T-helper 1 cell (primary cell): Measurements from ENCODE around the gene ENAH.
"Not testable (repeated sequence)": the region's sequence is repeated elsewhere in the genome, so short reads cannot be mapped to it uniquely, and the experiment has no call there.

ENCODE experiments used
- DNase-seq, 5 donors: peaks; one replicate each; pipeline ENCODE4 v3.0.0-alpha.2; 2012 to 2020

The ENAH gene

DNA sequence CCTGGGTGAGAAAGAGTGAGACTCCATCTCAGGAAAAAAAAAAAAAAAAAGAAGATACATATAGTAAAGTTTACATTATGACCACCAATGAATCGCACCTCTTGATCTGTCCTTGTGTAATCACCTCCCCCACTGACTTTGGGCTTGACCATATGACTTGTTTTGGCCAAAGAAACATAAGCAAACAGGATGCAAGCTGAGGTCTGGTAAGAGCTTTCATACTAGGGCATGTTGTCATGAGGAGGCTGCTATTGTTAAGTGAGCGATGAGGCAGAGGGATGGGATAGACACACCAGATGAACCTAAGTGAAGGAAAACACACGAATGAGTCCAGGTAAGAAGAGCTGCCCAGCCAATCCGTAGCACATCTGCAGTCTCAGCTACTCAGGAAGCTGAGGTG is 10.7 kb downstream of the ENAH start:
- no peak for DNase-seq

GRCh38 chr1:225638853-225639252 is 14.1 kb downstream of the ENAH start:
- no peak for DNase-seq

GRCh38 chr1:225637651-225638199 is 15.2 kb downstream of the ENAH start:
- no peak for DNase-seq

- not testable (repeated sequence) for DNase-seq
These were observed 15.9 kb downstream of the ENAH start for GRCh38 chr1:225636992-225637391.

GRCh38 chr1:225635649-225636048 is 17.3 kb downstream of the ENAH start:
- DNase-seq = no peak

- not testable (repeated sequence) for DNase-seq
These were observed 20.1 kb downstream of the ENAH start for GRCh38 chr1:225632836-225633235.

GRCh38 chr1:225631021-225631663 is 21.8 kb downstream of the ENAH start:
- no peak for DNase-seq

DNA sequence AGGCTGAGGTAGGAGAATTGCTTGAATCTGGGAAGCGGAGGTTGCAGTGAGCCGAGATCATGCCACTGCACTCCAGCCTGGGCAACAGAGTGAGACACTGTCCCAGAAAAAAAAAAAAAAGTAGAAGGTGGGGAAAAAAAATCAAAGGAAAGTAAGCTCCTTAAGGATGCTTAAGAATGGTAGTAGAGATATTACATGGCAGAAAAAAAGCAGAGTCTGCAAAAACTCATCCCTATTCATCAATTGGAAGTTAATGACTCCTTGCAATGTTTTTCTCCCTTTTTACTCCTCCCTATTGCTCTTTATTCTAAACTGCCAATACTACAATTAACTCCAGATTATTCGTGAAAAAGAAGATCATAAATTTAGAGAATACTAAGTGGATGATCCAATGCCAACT is 23.4 kb downstream of the ENAH start:
- no peak for DNase-seq

- DNase-seq = not testable (repeated sequence)
These were observed 24.1 kb downstream of the ENAH start for GRCh38 chr1:225628794-225629193.

GRCh38 chr1:225627304-225627947 is 25.5 kb downstream of the ENAH start:
- DNase-seq = no peak

- no peak for DNase-seq
These were observed 26.2 kb downstream of the ENAH start for GRCh38 chr1:225626698-225627097.

DNA sequence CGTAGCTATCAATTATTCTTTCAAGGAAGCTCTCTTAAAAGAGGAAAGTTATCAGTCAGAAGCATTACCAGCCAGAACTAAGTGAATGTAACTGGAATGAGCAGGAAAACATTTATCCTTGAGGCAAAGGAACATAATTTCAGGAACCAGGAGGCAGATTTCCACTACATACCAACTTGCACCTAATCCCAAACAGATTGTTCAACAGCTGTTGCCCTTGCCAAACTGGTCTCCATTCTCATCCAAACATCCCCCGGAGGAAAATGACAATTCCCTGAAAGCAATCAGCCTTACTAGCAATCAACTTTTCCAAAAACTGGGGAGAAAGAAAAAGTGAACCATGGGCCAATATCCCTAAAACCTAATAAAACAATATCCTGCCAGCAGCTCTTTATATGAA is 35.0 kb downstream of the ENAH start:
- DNase-seq = no peak

GRCh38 chr1:225617479-225617878 is 35.4 kb downstream of the ENAH start:
- DNase-seq = no peak

DNA sequence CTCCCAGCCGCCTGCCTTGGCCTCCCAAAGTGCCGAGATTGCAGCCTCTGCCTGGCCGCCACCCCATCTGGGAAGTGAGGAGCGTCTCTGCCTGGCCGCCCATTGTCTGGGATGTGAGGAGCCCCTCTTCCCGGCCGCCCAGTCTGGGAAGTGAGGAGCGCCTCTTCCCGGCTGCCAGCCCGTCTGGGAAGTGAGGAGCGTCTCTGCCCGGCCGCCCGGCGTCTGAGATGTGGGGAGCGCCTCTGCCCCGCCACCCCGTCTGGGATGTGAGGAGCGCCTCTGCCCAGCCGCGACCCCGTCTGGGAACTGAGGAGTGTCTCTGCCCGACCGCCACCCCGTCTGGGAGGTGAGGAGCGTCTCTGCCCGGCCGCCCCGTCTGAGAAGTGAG is 37.5 kb downstream of the ENAH start:
- not testable (repeated sequence) for DNase-seq

DNA sequence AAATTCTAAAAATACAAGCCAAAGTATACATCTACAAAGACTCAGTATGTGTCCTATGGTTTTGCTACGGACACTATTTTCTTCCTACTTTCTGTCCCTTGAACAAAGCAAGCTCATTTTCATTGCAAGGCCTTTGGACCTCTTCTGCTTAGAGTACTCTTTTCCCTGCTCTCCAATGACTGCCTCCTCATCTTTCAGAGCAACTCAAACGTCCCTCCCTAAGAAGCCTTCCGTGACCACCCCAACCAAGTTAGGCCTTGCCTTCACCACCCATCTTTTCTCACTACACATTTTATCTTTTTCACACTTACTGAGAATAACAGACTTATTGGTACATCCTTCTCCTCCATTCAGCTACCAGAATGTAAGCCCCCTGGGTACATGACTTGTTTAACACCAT is 39.9 kb downstream of the ENAH start:
- DNase-seq = no peak

DNA sequence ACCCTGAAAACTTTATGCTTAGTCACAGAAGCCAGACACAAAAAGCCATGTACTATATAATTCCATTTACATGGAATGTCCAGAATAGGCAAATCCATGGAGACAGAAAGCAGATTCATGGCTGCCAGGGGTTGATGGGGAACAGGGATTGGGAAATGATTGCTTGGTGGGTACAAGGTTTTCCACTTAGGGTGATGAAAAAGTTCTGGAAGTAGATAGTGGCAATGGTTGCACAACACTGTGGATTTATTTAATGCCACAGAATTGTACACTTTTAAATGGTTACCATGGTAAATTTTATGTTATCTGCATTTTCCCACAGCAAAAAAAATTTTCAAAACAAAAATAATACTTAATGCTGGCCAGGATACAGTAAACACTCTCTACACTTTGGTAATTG is 40.6 kb downstream of the ENAH start:
- DNase-seq = no peak

GRCh38 chr1:225611537-225612223 is 41.2 kb downstream of the ENAH start:
- DNase-seq = no peak

- no peak for DNase-seq
These were observed 42.4 kb downstream of the ENAH start for GRCh38 chr1:225610539-225610938.

- DNase-seq = no peak
These were observed 44.7 kb downstream of the ENAH start for GRCh38 chr1:225608014-225608796.

GRCh38 chr1:225607355-225607754 is 45.6 kb downstream of the ENAH start:
- no peak for DNase-seq

DNA sequence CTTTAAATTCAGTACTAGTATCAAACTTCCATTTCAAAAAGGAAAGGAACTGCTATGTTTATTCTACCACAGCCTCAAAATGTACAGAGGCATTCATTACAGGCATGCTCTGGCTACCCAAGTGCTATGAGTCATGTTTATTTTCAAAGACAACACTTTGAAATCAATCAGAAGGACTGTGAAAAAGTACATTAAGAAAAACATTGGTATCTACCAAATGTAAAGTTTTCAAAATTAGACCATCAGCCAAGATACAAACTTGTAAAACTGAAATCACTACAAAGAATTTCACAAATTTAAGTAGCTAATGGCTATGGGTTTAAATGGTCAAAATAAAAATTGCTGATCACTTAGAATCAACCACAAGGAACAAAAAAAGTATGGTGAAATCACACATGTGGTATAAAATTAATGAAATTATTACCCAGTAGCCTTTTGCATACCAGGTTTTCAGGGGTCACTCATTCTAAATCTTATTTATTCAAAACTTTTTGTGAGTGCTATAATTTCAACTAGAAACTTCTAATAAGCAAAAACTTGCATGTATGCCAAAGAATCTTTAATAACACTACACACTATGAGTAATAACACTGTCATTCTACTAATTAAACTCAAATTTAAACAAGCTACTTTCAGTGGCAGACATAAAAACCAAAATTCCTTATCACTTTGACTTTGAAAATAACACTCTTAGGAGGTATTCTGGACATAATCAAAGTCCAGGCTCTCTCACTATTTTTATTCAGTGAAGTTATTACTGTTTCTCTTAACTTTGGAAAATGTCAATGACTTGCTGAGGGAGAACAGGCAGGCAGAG is 49.2 kb downstream of the ENAH start:
- no peak for DNase-seq

DNA sequence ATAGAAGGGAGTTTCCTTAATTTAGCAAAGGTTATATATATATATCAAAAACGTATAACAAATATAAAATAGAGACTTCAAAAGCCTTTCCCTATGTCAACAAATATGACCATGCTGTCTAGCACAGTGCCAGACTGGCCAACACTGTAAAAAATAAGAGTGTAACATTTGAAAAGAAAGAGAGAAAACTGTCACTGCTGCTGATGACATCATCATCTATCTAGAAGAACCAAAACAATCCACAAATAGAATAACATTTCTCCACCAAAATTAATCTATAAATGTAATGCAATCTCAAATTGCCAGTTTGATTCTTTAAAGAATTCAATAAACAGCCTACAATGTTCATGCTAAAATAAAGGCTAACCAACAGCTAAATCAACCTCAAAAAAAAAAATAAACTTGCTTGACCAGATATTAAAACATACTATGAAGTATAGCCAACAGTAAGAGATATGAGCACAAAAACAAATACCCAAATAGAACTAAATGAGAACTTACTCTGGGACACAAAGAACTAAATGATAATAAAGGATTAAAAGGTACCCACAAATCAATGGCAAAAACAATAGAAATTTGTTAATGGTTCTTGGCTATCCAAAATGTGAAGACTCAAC is 50.2 kb downstream of the ENAH start:
- DNase-seq = no peak
